ENCODE measurements around the gene PITRM1.
A peak's percentile ranks its signal among the peaks of the same experiment; 100 is the strongest.

PITRM1 gene

DNA sequence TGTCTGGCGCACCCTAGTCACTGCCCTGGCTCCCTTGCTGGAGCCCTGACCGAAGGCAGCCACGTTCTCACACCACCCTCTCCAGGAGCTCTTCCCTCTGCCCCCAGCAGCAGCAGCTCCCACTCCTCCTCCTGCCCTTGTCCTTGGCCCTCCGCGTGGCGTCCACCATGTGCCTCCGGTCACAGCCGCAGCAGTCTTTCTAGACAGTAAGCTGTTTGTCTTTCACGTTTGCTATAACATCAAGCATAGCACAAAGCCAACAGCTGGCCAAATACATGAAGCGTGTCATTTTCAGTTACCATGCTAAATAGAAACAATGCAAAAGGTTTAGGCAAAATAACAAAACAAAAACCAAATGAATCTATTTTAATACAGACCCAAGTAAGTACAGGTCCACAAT is 3.3 kb downstream of the PITRM1 start:
- H3K4me3 ChIP-seq (ENCODE audit: low read depth in 1 of 2, low read length in 2 of 2): no peak overlapping the region
- H2AFZ ChIP-seq (ENCODE audit: low read depth, low read length): no peak overlapping the region
- no peak for ATAC-seq (ENCODE audit: insufficient read depth, low read depth)
- no peak for DNase-seq
- peaks cover 56% of the 10 kb centered on the region for H3K36me3 ChIP-seq (ENCODE audit: insufficient read depth, low read length)
- H3K4me1 ChIP-seq (ENCODE audit: insufficient read depth, low read length): peaks cover 21% of the 10 kb centered on the region
- TF ChIP-seq, protein P1, sequence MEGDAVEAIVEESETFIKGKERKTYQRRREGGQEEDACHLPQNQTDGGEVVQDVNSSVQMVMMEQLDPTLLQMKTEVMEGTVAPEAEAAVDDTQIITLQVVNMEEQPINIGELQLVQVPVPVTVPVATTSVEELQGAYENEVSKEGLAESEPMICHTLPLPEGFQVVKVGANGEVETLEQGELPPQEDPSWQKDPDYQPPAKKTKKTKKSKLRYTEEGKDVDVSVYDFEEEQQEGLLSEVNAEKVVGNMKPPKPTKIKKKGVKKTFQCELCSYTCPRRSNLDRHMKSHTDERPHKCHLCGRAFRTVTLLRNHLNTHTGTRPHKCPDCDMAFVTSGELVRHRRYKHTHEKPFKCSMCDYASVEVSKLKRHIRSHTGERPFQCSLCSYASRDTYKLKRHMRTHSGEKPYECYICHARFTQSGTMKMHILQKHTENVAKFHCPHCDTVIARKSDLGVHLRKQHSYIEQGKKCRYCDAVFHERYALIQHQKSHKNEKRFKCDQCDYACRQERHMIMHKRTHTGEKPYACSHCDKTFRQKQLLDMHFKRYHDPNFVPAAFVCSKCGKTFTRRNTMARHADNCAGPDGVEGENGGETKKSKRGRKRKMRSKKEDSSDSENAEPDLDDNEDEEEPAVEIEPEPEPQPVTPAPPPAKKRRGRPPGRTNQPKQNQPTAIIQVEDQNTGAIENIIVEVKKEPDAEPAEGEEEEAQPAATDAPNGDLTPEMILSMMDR (IDR thresholded peaks at IDR 0.05; ENCODE audit: borderline replicate concordance, extremely low read depth, low read length, poor library complexity, severe bottlenecking): no peak
- TF ChIP-seq EZH2 (IDR thresholded peaks at IDR 0.05; ENCODE audit: borderline replicate concordance, low read depth, low read length, severe bottlenecking): no peak
- no peak overlapping the region for H3K27ac ChIP-seq (ENCODE audit: low read length)
- H3K9ac ChIP-seq (ENCODE audit: low read depth, low read length): no peak overlapping the region
- no peaks in the 10 kb centered on the region for H3K27me3 ChIP-seq (ENCODE audit: insufficient read depth, low read length, poor library complexity)
- peaks cover 15% of the 10 kb centered on the region for H3K79me2 ChIP-seq (ENCODE audit: insufficient read depth, low read length)
- H3K4me2 ChIP-seq (ENCODE audit: insufficient read depth, low read length): no peak overlapping the region
- no peaks in the 10 kb centered on the region for H3K9me3 ChIP-seq (ENCODE audit: insufficient read depth, low read length, severe bottlenecking)
- 0 out of 2 replicates have a peak, but pooled peaks cover 4% of the 10 kb centered on the region for H4K20me1 ChIP-seq (ENCODE audit: insufficient read depth, low read length)

GRCh38 chr10:3167611-3168330 is 4.8 kb downstream of the PITRM1 start:
- peaks cover 15% of the 10 kb centered on the region for H3K79me2 ChIP-seq (ENCODE audit: insufficient read depth, low read length)
- no peaks in the 10 kb centered on the region for H3K27me3 ChIP-seq (ENCODE audit: insufficient read depth, low read length, poor library complexity)
- ATAC-seq (ENCODE audit: insufficient read depth, low read depth) (no peak), DNase-seq (no peak)
- H3K9me3 ChIP-seq (ENCODE audit: insufficient read depth, low read length, severe bottlenecking): no peaks in the 10 kb centered on the region
- TF ChIP-seq, protein P1 (IDR thresholded peaks at IDR 0.05; ENCODE audit: borderline replicate concordance, extremely low read depth, low read length, poor library complexity, severe bottlenecking): no peak
- TF ChIP-seq EZH2 (IDR thresholded peaks at IDR 0.05; ENCODE audit: borderline replicate concordance, low read depth, low read length, severe bottlenecking): no peak
- 0 out of 2 replicates have a peak, but pooled peaks cover 4% of the 10 kb centered on the region for H4K20me1 ChIP-seq (ENCODE audit: insufficient read depth, low read length)
- no peak overlapping the region for H3K4me2 ChIP-seq (ENCODE audit: insufficient read depth, low read length)
- H2AFZ ChIP-seq (ENCODE audit: low read depth, low read length): no peak overlapping the region
- H3K9ac ChIP-seq (ENCODE audit: low read depth, low read length): no peak overlapping the region
- peaks cover 17% of the 10 kb centered on the region for H3K4me1 ChIP-seq (ENCODE audit: insufficient read depth, low read length)
- H3K4me3 ChIP-seq (ENCODE audit: low read depth in 1 of 2, low read length in 2 of 2): no peak overlapping the region
- H3K36me3 ChIP-seq (ENCODE audit: insufficient read depth, low read length): peaks cover 71% of the 10 kb centered on the region
- 0 out of 2 replicates have a peak overlapping the region, but pooled peaks have one; percentile 28 for H3K27ac ChIP-seq (ENCODE audit: low read length)

- H3K36me3 ChIP-seq (ENCODE audit: insufficient read depth, low read length): peaks cover 81% of the 10 kb centered on the region
- H3K4me2 ChIP-seq (ENCODE audit: insufficient read depth, low read length): no peak overlapping the region
- H3K9me3 ChIP-seq (ENCODE audit: insufficient read depth, low read length, severe bottlenecking): no peaks in the 10 kb centered on the region
- TF ChIP-seq EZH2 (IDR thresholded peaks at IDR 0.05; ENCODE audit: borderline replicate concordance, low read depth, low read length, severe bottlenecking): no peak
- TF ChIP-seq, protein P1 (IDR thresholded peaks at IDR 0.05; ENCODE audit: borderline replicate concordance, extremely low read depth, low read length, poor library complexity, severe bottlenecking): no peak
- H3K9ac ChIP-seq (ENCODE audit: low read depth, low read length): no peak overlapping the region
- no peaks in the 10 kb centered on the region for H3K27me3 ChIP-seq (ENCODE audit: insufficient read depth, low read length, poor library complexity)
- H3K79me2 ChIP-seq (ENCODE audit: insufficient read depth, low read length): peaks cover 11% of the 10 kb centered on the region
- H3K4me3 ChIP-seq (ENCODE audit: low read depth in 1 of 2, low read length in 2 of 2): no peak overlapping the region
- no peak overlapping the region for H2AFZ ChIP-seq (ENCODE audit: low read depth, low read length)
- no peak for ATAC-seq (ENCODE audit: insufficient read depth, low read depth)
- H3K27ac ChIP-seq (ENCODE audit: low read length): no peak overlapping the region
- H4K20me1 ChIP-seq (ENCODE audit: insufficient read depth, low read length): 0 out of 2 replicates have a peak, but pooled peaks cover 4% of the 10 kb centered on the region
- peaks cover 14% of the 10 kb centered on the region for H3K4me1 ChIP-seq (ENCODE audit: insufficient read depth, low read length)
- DNase-seq: no peak
These were observed 5.9 kb downstream of the PITRM1 start for GRCh38 chr10:3166496-3167290.

Measured in DND-41 (cell line).